GM21529 (cell line): ENCODE results near the gene ACTL6B.

ENCODE experiments used
- ATAC-seq: cut with Tn5 transposase; IDR thresholded peaks from one replicate; pipeline ENCODE4 v1.9.1; 2021; ENCODE audit not compliant: unreplicated experiment

ACTL6B gene

GRCh38 chr7:100602889-100603725 is 53.1 kb downstream of the ACTL6B start:
- no peak for ATAC-seq

DNA sequence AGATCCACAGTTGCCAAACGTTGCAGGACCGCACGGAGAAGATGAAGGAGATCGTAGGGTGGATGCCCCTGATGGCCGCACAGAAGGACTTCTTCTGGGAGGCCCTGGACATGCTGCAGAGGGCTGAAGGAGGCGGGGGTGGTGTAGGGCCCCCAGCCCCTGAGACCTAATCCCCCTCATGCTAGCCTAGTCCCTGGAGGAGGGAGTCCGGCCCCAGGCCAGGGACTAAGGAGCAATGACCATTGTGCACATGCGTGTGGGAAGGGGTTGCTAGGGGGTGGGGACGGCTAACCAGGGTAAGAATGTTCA is 55.6 kb downstream of the ACTL6B start:
- no peak for ATAC-seq

DNA sequence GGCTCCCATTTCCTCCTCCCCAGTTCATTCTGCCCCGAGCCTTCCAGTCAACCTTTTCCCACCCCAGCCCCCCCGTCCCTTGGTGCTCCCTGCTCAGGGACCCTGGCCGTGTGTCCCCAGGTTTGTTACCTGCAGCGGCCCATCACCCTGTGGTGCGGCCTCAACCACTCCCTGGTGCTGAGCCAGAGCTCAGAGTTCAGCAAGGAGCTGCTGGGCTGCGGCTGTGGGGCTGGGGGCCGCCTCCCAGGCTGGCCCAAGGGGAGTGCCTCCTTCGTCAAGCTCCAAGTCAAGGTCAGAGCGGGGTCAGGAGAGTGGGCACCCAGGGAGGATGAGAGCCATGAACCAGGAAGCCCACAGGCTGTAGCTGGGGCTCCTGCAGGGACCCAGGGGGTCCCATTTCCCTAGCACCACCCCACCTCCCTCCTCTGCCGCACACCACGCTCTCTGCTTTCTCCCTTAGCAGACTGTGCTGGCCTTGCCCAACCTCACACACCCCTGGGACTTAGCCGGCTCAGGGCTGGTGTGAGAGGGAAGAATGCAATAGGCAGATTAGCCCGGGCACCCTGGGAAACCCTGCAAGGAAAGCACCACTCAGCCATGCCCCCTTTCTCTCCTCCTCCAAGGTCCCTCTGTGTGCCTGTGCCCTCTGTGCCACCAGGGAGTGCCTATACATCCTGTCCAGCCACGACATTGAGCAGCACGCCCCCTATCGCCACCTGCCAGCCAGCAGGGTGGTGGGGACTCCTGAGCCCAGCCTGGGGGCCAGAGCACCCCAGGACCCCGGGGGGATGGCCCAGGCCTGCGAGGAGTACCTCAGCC is 56.1 kb downstream of the ACTL6B start:
- no peak for ATAC-seq

GRCh38 chr7:100598425-100598824 is 57.8 kb downstream of the ACTL6B start:
- no peak for ATAC-seq

DNA sequence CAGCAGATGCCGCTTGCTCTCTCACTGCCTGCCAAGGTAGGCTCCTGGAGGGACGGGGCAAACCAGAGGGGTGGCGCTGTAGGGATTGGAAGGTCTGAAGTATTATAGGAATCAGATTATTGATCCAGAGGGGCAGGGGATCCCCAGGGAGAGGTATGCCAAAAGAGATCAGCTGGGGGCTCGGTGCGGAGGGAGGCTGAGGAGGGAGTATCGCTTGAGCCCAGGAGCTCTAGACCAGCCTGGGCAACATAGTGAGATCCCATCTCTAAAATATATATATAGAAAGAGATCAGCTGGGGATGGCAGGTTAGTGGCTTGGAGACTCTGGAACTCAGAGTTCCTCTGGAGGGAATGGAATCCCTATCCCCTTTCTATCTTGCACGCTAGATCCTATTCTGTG is 61.1 kb downstream of the ACTL6B start:
- ATAC-seq: no peak
